ENCODE measurements around the gene ADH1C. TPM values are rescaled to one million over a fixed set of nuclear protein-coding genes. Genes with fewer than 3 reads are reported as not detected.

Gene ADH1C
- total RNA-seq, 2 donors from 2014 or later = 1.7 to 14.5 TPM

DNA sequence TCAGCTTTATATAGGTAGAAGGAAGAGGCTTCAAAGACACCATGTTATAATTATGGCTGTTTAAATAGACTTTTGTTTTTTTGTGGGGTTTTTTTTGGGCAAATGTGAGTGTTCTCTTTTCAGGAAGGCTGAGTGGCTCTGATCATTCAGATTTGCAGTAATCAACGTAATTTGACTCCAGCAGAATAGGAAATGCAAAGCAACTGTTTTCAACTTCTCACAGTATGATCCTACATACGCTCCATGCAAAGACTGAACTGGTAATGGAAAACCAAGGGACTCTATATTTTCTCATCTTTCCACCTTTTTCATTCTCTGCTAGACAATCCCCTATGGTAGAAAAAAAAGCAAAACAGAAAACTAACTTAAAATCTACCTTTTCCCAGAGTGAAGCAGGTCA lies 42.2 kb downstream of the ADH1C start:
- TF ChIP-seq, protein P1, sequence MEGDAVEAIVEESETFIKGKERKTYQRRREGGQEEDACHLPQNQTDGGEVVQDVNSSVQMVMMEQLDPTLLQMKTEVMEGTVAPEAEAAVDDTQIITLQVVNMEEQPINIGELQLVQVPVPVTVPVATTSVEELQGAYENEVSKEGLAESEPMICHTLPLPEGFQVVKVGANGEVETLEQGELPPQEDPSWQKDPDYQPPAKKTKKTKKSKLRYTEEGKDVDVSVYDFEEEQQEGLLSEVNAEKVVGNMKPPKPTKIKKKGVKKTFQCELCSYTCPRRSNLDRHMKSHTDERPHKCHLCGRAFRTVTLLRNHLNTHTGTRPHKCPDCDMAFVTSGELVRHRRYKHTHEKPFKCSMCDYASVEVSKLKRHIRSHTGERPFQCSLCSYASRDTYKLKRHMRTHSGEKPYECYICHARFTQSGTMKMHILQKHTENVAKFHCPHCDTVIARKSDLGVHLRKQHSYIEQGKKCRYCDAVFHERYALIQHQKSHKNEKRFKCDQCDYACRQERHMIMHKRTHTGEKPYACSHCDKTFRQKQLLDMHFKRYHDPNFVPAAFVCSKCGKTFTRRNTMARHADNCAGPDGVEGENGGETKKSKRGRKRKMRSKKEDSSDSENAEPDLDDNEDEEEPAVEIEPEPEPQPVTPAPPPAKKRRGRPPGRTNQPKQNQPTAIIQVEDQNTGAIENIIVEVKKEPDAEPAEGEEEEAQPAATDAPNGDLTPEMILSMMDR (IDR thresholded peaks at IDR 0.05) = no peak
- no peak for TF ChIP-seq POLR2A (IDR thresholded peaks at IDR 0.05)
- no peak for TF ChIP-seq POLR2AphosphoS5 (IDR thresholded peaks at IDR 0.05)
- DNase-seq (ENCODE audit: low spot score) = no peak
- H3K27me3 ChIP-seq (replicated peaks; ENCODE audit: insufficient read depth) = no peaks in the 10 kb centered on the region
- no peaks in the 10 kb centered on the region for H3K9me3 ChIP-seq
- no peaks in the 10 kb centered on the region for H3K36me3 ChIP-seq
- H3K4me3 ChIP-seq = no peak overlapping the region
- H3K4me1 ChIP-seq (replicated peaks) = no peaks in the 10 kb centered on the region
- 73% methylated on average over 2 of the region's 2 CpGs for WGBS
- no peak overlapping the region for H3K27ac ChIP-seq
- intact Hi-C loops (cut with DNase I) = no loop called here

DNA sequence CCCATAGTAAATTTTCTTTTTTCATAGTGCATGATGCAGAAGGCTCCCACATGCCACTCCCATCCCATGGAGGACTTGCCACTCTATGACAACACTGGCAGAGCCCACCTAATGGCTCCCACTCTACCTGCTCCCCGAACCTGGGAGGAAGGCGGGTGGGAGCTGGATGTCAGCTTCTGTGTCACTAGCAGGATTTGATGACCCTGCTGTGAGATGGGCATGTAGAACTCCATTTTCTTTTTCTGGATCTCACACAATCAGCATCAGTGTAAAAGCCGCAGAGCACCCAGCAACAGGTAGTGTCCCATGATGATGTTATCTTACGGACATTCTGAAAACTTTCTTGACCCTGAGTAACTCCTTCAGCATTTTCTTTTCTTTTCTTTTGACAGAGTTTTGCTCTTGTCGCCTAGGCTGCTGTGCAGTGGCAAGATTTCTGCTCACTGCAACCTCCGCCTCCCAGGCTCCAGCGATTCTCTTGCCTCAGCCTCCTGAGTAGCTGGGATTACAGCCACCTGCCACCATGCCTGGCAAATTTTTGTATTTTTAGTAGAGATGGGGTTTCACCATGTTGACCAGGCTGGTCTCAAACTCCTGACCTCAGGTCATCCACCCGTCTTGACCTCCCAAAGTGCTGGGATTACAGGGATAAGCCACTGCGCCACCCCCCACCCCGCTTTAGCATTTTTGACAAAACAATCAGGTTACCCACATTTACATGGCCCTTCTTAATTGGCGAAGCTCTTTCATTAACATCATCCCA lies 46.7 kb downstream of the ADH1C start:
- Histone ChIP-seq H3K27ac (no peak overlapping the region), H3K4me1 (replicated peaks) (no peaks in the 10 kb centered on the region), H3K27me3 (replicated peaks; ENCODE audit: insufficient read depth) (no peaks in the 10 kb centered on the region), H3K9me3 (no peaks in the 10 kb centered on the region), H3K36me3 (no peaks in the 10 kb centered on the region), H3K4me3 (no peak overlapping the region)
- TF ChIP-seq, protein P1 (IDR thresholded peaks at IDR 0.05) = no peak
- TF ChIP-seq POLR2A (IDR thresholded peaks at IDR 0.05) (no peak), POLR2AphosphoS5 (IDR thresholded peaks at IDR 0.05) (no peak)
- 92% methylated on average over 11 of the region's 11 CpGs for WGBS
- intact Hi-C loops (cut with DNase I) = no loop called here
- no peak for DNase-seq (ENCODE audit: low spot score)

DNA sequence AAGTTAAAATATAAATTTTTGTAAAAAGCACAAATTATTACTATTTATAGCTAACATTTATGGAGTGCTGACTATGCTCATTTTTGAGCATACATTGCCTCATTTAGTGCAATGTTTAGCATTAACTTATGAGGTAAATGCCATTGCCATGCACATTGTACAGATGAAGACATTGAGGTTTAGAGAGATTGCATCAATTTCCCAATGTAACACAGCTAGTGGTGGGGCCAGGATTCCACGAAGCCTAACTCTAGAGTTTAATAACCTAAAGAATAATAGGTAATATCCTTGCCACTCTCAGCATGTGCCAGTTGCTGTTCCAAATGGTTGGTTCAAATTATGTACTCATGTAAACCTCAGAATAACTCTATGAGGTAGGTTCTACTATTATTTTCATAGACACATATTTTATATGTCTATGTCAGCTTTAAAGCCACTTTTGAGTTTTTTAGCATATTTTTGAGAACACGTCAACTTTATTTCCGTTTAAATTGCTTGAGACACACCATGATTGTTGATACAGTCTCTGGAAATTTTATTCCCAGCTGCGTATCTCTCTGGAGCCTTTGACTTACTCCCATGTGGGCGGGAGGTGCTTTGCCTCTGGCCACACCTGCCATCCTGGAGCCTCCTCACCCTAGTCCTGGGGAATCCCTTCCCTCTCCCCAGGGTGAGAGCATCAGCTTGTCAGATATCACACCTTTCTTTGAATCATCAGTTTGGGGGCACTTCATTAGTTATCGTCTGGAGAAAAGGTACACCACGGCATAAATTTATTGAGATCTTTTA lies 51.0 kb downstream of the ADH1C start:
- H3K27ac ChIP-seq = peak overlapping the region; percentile 26 to 46
- WGBS = 87% methylated on average over 7 of the region's 7 CpGs
- no peaks in the 10 kb centered on the region for H3K4me1 ChIP-seq (replicated peaks)
- H3K4me3 ChIP-seq = no peak overlapping the region
- TF ChIP-seq, protein P1 (IDR thresholded peaks at IDR 0.05) = no peak
- TF ChIP-seq POLR2AphosphoS5 (IDR thresholded peaks at IDR 0.05) (no peak), POLR2A (IDR thresholded peaks at IDR 0.05) (no peak)
- H3K9me3 ChIP-seq = no peaks in the 10 kb centered on the region
- DNase-seq (ENCODE audit: low spot score) = no peak
- intact Hi-C loops (cut with DNase I) = loop anchor here (5.0 kb wide), 2 partner anchors 99 to 101 kb away; no protein-coding TSS in a partner anchor
- H3K36me3 ChIP-seq = no peaks in the 10 kb centered on the region
- no peaks in the 10 kb centered on the region for H3K27me3 ChIP-seq (replicated peaks; ENCODE audit: insufficient read depth)

DNA sequence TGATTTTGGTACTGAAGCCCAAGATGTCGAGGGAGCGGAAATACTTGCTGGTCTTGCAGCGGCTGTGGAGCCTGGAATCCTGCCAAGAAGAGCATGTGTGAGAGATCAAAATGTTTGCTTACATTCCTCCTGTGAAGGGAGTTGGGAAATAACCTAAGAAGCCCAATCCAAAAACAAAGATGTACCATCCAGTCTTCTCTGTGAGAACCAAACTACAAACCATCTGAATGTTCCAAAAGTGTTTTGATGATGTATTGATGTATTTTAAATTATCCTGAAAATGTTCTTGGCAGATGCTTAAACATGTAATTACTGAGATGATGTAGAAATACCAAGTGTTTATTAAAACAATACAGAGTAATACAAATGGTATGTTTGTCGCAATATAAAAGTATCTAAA lies 51.6 kb downstream of the ADH1C start:
- H3K27me3 ChIP-seq (replicated peaks; ENCODE audit: insufficient read depth) = no peaks in the 10 kb centered on the region
- peak overlapping the region in 1 of 2 donors; percentile 26 for H3K27ac ChIP-seq
- no peaks in the 10 kb centered on the region for H3K36me3 ChIP-seq
- DNase-seq (ENCODE audit: low spot score) = peak; percentile 91
- no peak overlapping the region for H3K4me3 ChIP-seq
- H3K4me1 ChIP-seq (replicated peaks) = no peaks in the 10 kb centered on the region
- H3K9me3 ChIP-seq = no peaks in the 10 kb centered on the region
- intact Hi-C loops (cut with DNase I) = loop anchor here (5.0 kb wide), 2 partner anchors 99 to 101 kb away; no protein-coding TSS in a partner anchor
- TF ChIP-seq POLR2A (IDR thresholded peaks at IDR 0.05) = no peak
- TF ChIP-seq, protein P1 (IDR thresholded peaks at IDR 0.05) = no peak
- peak; percentile 83 for TF ChIP-seq POLR2AphosphoS5 (IDR thresholded peaks at IDR 0.05)
- 29% methylated on average over 4 of the region's 4 CpGs for WGBS

Measured in prostate gland (tissue), 2 donors.